Erythroblast (primary cell): ENCODE results near the gene SNX24.
"Not testable (repeated sequence)": the region's sequence is repeated elsewhere in the genome, so short reads cannot be mapped to it uniquely, and the experiment has no call there.

ENCODE experiments used
- DNase-seq, 2 experiments: peaks; one replicate each; lab custom pipeline; 2025; lab: John Stamatoyannopoulos, UW
- GATA1 ChIP-seq: IDR thresholded peaks from 2 replicates; pipeline ENCODE4 v1.6.1; 2011; ENCODE audit warnings: low read depth, mild to moderate bottlenecking, control low read depth, low read length, moderate library complexity
- POLR2A ChIP-seq: IDR thresholded peaks from 2 replicates; pipeline ENCODE4 v1.6.1; 2011; ENCODE audit warnings: mild to moderate bottlenecking, low read length

Gene SNX24

DNA sequence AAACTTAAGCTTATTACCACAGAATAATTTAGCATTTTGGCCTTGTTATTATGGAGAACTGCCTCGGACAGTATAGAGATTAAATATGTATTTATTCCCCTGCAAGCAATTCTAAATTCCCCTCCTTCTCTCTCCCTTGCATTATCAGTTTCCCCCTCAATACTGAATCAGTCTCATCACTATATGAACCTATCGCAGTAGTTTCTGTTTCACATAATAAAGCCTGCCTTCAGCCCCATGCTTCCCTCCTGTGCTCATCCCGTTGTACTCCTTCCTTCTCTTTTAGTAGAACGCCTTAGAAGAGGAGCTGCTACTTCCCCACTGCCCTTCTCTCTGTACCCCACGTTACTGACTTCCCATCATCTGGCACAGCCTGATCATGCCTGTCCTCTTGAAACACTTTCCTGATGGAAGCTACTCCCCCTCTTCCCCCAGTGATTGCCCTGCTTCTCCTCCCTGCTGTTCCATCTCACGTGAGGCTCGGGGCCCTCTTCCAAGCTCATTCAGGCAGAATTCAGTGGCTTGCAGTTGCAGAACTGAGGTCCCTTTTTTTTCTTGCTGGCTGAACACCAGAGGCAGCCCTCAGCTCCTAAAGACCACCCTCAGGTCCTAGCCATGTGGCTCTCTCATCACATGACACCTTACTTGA, 97.8 kb downstream of the SNX24 start:
- TF ChIP-seq GATA1 (no peak), POLR2A (no peak)
- no peak for DNase-seq

DNA sequence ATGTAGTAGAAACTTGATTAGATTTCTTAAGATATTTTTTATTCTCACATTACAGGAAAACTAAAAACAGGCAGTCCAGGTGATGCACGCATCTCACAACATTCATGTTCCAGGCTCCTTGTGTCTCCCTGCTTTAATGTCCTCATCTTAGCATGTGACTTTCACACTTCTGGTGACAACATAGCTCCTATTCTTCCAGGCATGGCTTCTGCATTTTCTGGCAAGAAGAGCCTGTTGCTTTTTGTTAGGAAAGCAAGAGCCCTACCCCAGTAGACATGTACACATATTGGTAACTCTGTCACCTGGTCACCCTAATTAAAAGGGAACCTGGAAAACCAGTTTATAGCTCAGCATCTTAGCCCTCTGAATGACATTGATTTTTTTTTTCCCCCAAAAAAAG, 98.6 kb downstream of the SNX24 start:
- no peak for TF ChIP-seq POLR2A
- TF ChIP-seq GATA1 = no peak
- no peak for DNase-seq

DNA sequence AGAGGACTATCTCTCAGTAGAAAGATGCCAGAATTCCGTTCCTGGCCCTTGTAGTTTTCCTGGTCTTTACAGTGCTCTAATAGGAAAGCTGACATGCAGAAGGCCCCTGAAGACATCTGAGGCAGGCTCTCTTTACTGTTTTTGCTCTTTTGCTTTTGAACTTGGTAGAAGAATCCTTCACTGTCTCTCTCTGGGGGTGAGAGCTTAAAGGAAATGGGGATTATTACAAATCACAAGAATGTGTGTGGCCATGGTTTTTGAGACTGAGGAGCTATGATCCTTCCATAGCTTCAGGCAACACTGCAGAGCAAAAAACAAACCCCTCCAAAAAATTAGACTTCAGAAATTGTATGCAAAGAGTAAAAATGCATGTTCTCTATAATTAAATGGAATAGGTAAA, 102.0 kb downstream of the SNX24 start:
- no peak for DNase-seq
- no peak for TF ChIP-seq POLR2A

DNA sequence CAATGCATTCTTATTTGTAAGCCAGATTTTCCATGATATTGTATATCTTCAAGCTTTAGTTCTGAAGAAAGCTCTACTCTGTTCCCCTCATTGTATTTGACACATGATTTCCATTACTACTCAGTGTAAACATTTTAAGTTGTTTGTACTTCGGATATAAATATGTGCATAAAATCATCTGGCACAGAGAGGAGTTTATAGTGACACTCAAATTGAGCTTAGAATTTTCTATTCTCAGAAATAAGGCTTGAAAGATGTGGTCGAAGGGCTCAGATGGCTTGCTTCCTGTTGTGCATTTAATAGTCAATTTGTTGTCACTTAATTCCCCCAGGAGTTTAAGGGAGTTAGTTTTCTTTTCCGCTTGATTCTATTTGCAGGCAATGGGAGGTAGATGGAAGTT, 102.4 kb downstream of the SNX24 start:
- no peak for DNase-seq

DNA sequence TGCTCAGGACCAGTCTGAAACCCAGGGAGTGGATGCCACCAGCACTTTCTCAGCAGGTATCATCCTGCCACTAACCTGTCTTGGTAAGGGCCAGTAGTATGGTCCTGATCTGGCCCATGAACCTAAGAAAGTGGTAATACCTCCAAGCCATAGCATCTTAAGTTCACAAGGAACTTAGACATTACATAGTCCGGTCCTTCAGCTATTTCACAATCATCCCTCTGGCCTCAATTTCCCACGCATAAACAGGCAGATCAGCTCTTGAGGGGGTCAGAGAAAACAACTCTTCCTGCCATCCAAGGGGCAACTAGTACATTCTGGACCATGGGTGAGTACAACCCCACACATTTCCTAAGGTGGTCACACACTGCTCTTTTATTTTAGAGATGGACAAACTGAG, 102.9 kb downstream of the SNX24 start:
- TF ChIP-seq POLR2A (no peak), GATA1 (no peak)
- no peak for DNase-seq

More for the DNA sequence above, 102.4 kb downstream of the SNX24 start:
- no peak for TF ChIP-seq POLR2A
- no peak for TF ChIP-seq GATA1

DNA sequence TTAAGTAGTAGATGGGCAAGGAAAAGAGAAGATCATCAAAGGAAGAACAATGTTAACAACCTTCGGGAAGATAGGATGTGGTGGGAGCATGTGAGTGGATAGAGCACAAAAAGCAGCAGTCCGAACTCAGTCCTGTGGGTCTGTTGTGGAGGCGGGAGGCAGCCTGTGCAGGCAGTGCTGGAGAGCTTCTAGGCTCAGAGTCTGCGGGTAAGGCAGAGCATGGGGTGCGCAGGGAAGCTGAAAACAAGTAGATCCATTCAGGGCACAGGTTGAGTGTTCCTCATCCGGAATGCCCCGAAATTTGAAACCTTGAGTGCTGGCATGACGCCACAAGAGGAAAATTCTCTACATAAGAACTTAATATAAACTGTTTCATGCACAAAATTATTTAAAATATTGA, 106.2 kb downstream of the SNX24 start:
- no peak for DNase-seq
- TF ChIP-seq GATA1 (no peak), POLR2A (no peak)

DNA sequence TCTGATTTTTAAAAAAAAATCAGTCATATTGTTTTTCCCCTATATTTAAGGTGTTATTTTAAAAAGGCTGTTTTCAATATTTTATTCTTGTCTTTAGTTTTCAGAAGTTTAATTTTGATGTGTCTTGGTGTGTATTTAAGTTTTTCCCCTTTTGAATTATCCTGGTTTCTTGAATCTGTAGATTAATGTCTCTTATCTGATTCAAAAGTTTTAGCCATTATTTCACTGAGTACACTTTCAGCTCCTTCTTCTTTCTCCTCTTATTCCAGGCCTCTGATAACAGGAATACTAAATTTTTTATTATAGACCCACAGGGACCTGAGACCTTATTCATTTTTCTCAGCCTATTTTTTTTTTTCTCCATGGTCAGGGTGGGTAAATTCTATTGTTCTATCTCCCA, 109.3 kb downstream of the SNX24 start:
- no peak for DNase-seq
- TF ChIP-seq GATA1 (no peak), POLR2A (no peak)

DNA sequence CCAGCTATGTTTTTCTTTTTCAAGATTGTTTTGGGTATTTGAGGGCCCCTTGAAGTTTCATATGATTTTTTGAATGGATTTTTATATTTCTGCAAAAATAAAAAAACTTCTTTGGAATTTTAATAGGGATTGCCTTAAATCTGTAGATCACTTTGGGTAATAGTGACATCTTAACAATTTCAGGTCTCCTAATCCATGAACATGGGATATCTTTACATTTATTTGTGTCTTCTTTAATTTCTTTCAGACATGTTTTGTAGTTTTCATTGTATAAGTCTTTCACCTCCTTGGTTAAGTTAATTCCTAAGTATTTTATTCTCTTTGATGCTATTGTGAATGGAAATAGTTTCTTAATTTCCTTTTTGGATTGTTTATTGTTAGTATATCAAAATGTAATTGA, 112.0 kb downstream of the SNX24 start:
- TF ChIP-seq POLR2A (no peak), GATA1 (no peak)
- DNase-seq = no peak

DNA sequence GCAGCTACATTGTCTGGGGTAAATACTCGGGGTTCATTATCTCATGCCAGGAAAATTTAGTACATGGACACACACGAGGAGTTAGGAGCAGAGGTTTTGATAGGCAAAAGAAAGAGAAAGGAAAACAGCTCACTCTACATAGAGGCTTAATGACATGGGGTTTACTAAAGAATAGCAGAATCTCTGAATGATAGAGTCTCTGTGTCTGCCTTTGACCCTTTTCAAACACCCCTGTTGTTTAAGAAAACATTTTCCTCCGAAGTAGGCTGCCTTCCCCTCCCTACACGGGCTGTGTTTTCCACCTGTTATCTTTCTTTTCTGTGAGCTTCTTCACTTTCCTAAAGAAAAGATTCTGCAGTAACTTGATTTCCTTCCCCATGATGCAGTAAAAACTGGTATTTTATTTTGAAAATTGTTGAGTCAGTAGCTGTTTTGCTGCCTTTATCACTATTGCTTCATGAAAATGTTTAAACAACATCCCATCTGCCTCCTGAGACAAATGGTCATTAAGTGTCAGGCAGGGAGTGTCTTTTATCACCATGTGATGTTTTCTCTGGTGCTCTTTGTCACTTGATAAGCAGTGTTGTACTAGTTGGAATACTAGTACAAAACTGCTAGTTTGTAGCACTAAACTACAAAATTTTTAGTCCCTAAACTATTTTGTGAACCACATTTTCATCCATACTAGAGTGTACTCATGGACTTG, 114.5 kb downstream of the SNX24 start:
- TF ChIP-seq POLR2A = no peak
- no peak for TF ChIP-seq GATA1
- peak; percentile 6 to 16 for DNase-seq

DNA sequence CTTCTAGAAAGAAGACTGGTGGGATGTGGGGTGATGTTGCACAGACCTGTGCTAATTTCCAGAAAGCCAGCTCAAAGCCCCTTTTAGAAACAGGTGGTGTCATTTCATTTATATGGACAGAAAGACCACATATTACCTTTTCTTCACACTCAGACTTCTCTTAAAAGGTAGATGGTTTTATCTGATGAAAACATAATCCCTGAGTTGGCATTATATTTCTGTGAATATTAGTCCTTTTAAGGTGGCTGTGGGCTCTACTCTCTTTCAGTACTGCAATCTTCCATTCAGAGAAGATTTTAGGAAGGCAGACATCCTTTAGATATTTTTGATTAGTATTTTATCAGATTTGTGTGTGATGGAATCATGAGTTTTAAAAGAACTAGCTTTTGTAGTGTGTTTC, 117.9 kb downstream of the SNX24 start:
- DNase-seq = no peak
- TF ChIP-seq POLR2A = no peak
- no peak for TF ChIP-seq GATA1

DNA sequence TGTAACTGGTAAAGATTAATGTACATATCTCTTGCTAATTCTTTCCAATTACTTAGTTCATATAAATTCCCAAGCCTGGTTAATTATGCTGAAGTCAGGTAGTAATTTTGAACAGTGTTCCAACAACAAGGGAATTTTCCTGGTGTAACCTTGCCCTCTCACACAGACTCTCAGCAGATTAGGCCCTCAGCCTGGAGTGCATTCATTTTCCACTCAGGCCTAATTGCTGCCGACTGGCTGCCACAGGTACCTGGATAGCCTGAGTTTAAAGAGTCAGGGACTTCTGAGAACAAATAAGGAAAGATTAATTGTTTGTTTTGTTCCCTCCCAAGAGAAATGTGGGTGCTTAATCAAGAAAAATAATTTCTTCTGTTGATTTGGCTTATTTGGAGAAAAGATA, 119.7 kb downstream of the SNX24 start:
- TF ChIP-seq GATA1 (no peak), POLR2A (no peak)

DNA sequence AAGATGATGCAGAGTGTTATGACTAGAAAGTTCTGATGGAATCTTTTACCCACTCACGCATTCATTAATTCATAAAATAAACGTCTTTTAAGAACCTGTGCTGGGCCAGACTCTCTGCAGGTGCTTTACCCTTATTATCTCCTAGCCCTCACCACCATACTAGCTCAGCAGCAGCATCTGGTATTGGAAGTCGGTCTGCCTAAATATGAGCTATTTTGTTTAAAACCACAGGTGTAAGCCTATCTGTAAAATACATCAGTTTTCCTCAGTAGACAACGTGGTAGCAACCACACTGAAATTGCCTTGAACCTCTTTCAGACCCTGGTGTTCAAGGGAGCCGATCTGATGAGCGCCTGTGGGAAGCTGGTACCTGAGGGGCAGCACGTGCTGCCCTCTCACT, 121.7 kb downstream of the SNX24 start:
- TF ChIP-seq POLR2A = no peak
- no peak for TF ChIP-seq GATA1

More for the DNA sequence above, 119.7 kb downstream of the SNX24 start:
- DNase-seq = no peak

DNA sequence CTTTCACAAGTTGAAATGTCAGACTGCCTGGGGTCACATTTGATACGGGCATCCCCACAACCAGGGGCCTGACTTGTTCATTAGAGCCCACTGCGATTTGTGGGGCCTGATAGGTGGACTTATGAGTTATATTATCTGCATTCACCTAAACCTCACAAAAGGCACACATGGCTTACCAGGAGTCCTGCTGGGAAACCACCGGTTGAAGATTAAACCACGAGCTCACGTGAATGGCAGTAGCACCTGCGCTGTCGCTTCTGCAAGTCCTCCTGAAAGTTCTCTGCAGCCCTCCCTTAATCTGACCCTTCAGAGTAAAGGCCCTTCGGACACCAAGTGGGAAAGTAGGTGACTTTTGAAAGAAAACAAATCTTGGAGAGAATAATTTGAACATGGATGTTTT, 122.2 kb downstream of the SNX24 start:
- DNase-seq = no peak

More for the DNA sequence above, 121.7 kb downstream of the SNX24 start:
- DNase-seq = no peak

DNA sequence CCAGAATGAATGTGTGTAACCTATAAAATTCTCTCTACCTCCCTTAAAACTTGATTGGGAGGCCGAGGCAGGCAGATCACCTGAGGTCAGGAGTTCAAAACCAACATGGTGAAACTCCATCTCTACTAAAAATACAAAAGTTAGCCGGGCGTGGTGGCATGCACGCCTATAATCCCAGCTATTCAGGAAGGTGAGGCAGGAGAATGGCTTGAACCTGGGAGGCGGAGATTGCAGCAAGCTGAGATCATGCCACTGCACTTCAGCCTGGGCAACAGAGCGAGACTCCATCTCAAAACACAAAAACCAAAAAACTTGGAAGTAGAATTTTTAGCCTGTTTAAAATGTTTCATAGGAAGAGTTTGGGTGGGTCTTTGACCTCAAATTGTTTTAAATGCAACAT, 122.6 kb downstream of the SNX24 start:
- DNase-seq = not testable (repeated sequence)

More for the DNA sequence above, 122.2 kb downstream of the SNX24 start:
- TF ChIP-seq GATA1 (no peak), POLR2A (no peak)

DNA sequence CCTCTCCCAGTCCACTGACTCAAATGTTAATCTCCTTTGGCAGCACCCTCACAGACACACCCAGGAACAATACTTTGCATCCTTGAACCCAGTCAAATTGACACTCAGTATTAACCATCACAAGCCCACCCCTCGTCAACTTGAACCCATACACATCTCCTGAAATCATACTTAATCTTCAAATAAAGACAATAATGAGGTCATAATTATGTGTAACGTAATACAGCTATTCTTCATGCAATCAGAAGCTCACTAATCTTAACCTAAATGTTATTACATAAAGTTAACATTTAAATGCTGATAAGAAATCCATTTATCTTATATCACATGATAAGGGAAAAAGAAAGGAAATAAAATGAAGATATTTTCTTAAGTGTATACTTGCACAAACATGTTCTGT, 125.9 kb downstream of the SNX24 start:
- TF ChIP-seq GATA1 (no peak), POLR2A (no peak)
- DNase-seq = no peak

DNA sequence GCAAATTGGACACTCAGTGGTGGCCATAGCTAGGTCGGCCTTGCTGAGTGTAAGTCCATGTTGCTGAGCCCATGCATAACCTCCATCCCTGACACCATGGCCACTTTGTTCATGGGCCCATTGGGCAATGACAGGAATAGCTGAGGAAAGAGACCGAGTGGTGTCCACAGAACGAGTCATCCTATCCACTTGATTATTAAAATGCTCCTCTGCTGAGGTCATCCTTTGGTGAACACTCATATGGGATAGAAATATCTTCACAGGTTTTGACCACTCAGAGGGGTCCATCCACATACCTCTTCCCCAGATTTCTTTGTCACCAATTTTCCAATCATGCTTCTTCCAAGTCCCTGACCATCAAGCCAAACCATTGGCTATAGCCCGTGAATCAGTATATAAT, 127.5 kb downstream of the SNX24 start:
- TF ChIP-seq POLR2A (no peak), GATA1 (no peak)
- DNase-seq = no peak

DNA sequence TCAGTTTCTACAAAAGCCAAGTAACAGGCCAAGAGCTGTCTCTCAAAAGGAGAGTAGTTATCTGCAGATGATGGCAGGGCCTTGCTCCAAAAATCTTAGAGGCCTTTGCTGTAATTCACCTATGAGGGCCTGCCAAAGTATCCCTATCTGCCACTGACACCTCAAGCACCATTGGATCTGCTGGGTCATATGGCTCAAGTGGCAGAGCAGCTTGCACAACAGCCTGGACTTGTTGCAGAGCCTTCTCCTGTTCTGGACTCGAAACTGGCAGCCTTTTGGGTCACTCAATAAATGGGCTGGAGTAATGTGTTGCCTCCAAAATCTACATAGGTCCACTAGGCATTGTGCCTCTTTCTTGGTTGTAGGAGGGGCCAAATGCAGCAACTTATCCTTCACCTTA, 128.3 kb downstream of the SNX24 start:
- not testable (repeated sequence) for DNase-seq

DNA sequence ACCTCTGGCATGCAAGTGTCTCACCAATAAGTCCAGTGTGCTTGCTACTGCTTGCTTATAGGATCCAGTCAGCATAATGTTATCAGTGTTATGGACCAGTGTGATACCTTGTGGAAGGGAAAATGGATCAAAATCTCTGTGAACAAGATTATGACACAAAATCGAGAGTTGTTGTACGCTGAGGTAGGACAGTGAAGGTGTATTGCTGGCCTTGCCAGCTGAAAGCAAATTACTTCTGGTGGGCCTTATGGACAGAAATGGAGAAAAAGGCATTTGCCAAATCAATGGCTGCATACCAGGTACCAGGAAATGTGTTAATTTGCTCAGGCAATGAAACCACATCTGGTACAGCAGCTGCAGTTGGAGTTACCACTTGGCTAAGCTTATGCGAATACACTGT, 128.8 kb downstream of the SNX24 start:
- DNase-seq = not testable (repeated sequence)
